Keratinocyte (primary cell): ENCODE data around the gene SGCE. TPM values are rescaled to one million over a fixed set of nuclear protein-coding genes. Genes with fewer than 3 reads are reported as not detected.

Source experiments
- DNase-seq: peaks from one replicate; pipeline ENCODE4 v3.0.0-alpha.2; 2011; ENCODE audit warnings: low read depth, missing footprints, low spot score
- FAIRE-seq: peaks from 2 replicates; lab custom pipeline; 2011; peaks lifted over from hg19 to GRCh38; lab: Jason Lieb, UNC
- H2AFZ ChIP-seq: 2 replicates; pipeline ENCODE4 v1.6.0; 2012; ENCODE audit warnings: low read length, control low read depth, inconsistent platforms; ENCODE audit not compliant: control insufficient read depth
- H3K27ac ChIP-seq: 2 replicates; pipeline ENCODE4 v1.5.1; 2011; ENCODE audit warnings: low read length; ENCODE audit not compliant: control insufficient read depth, insufficient read depth
- H3K27me3 ChIP-seq: 3 replicates; pipeline ENCODE4 v1.6.0; 2011; ENCODE audit warnings: low read length; ENCODE audit not compliant: control insufficient read depth, insufficient read depth; ENCODE audit errors: extremely low read depth
- H3K36me3 ChIP-seq, 2 experiments: 2 replicates in 1 of 2; 3 replicates in 1 of 2; pipeline ENCODE4 v1.5.1; 2011; ENCODE audit warnings: low read length in 2 of 2, mild to moderate bottlenecking in 1 of 2; ENCODE audit not compliant: control insufficient read depth in 2 of 2, insufficient read depth in 2 of 2; ENCODE audit errors: extremely low read depth in 1 of 2
- H3K4me1 ChIP-seq: 3 replicates; pipeline ENCODE4 v1.5.1; 2011; ENCODE audit warnings: low read length; ENCODE audit not compliant: control insufficient read depth, insufficient read depth; ENCODE audit errors: extremely low read depth
- H3K4me2 ChIP-seq: 3 replicates; pipeline ENCODE4 v1.6.0; 2011; ENCODE audit warnings: low read depth, low read length; ENCODE audit not compliant: control insufficient read depth, insufficient read depth; ENCODE audit errors: extremely low read depth
- H3K4me3 ChIP-seq, 3 experiments: fragments of 200-600 bp in 1 of 3; sonication (generic) in 1 of 3; 2 replicates in 2 of 3; 3 replicates in 1 of 3; pipeline ENCODE4 v1.5.1; 2011 to 2016; ENCODE audit warnings: low read length in 3 of 3, mild to moderate bottlenecking in 3 of 3, control low read depth in 2 of 3, inconsistent platforms in 1 of 3, low read depth in 1 of 3, mixed read lengths in 1 of 3, mixed run types in 1 of 3, moderate library complexity in 1 of 3; ENCODE audit not compliant: control insufficient read depth in 2 of 3, insufficient read depth in 2 of 3; ENCODE audit errors: extremely low read depth in 1 of 3
- H3K79me2 ChIP-seq: 2 replicates; pipeline ENCODE4 v1.6.0; 2012; ENCODE audit warnings: low read length; ENCODE audit not compliant: control insufficient read depth, insufficient read depth
- H3K9ac ChIP-seq: 3 replicates; pipeline ENCODE4 v1.6.0; 2011; ENCODE audit warnings: low read length; ENCODE audit not compliant: control insufficient read depth, insufficient read depth; ENCODE audit errors: extremely low read depth
- H3K9me1 ChIP-seq: 3 replicates; pipeline ENCODE4 v1.6.0; 2011; ENCODE audit warnings: low read length; ENCODE audit not compliant: control insufficient read depth, insufficient read depth; ENCODE audit errors: extremely low read depth
- H3K9me3 ChIP-seq: 2 replicates; pipeline ENCODE4 v1.5.1; 2012; ENCODE audit warnings: low read depth, low read length; ENCODE audit not compliant: control insufficient read depth
- H4K20me1 ChIP-seq: 3 replicates; pipeline ENCODE4 v1.6.0; 2011; ENCODE audit warnings: low read length; ENCODE audit not compliant: control insufficient read depth, insufficient read depth; ENCODE audit errors: extremely low read depth
- CTCF ChIP-seq, 3 experiments: IDR thresholded peaks in 1 of 3; conservative IDR thresholded peaks in 1 of 3; optimal IDR thresholded peaks in 1 of 3; 2 replicates in 2 of 3; 3 replicates in 1 of 3; pipeline versions ENCODE3 to v1.5.1; 2011; ENCODE audit warnings: low read length in 3 of 3, mild to moderate bottlenecking in 3 of 3, moderate library complexity in 2 of 3, control low read depth in 1 of 3, inconsistent platforms in 1 of 3; ENCODE audit not compliant: insufficient read depth in 2 of 3; ENCODE audit errors: extremely low read depth in 1 of 3
- EZH2 ChIP-seq: IDR thresholded peaks from one replicate; pipeline ENCODE4 v1.6.1; 2012; ENCODE audit warnings: inconsistent platforms, mild to moderate bottlenecking, low read length, moderate library complexity
- dilution Hi-C: fragments of 300-500 bp; cut with MboI; formaldehyde crosslinking; loops from one replicate; pipeline ENCODE4 v1.7.0; 2020; ENCODE audit warnings: low sequenced_read_pairs; ENCODE audit not compliant: extremely low pct_ligation_motif_present
- polyA plus RNA-seq, 5 experiments: library from polyadenylated mRNA; depleted of rRNA in 3 of 5; stranded (reverse) in 3 of 5; stranded (forward) in 1 of 5; unstranded in 1 of 5; fragments of >200 nt; gene quantifications; 1 replicate in 1 of 5; 2 replicates in 3 of 5; 3 replicates in 1 of 5; pipeline versions ENCODE4 v1.2.1 to v1.2.3, GENCODE V29; 2011 to 2012; ENCODE audit warnings: missing spikeins in 2 of 5, low read depth in 1 of 5, low replicate concordance in 1 of 5

Gene SGCE
- polyA plus RNA-seq, 1 donor (not counting 4 experiments of a cell fraction or from before 2014, with no cell fraction given): 7.9 TPM

- no peaks in the 10 kb centered on the region for H3K79me2 ChIP-seq
- no peak overlapping the region for H3K9ac ChIP-seq
- FAIRE-seq: no peak
- H3K4me2 ChIP-seq: no peak overlapping the region
- TF ChIP-seq EZH2 (no peak), CTCF (optimal IDR thresholded peaks at IDR 0.05 in 1 of 3, IDR thresholded peaks at IDR 0.05 in 1 of 3, conservative IDR thresholded peaks at IDR 0.05 in 1 of 3; ENCODE audit: extremely low read depth in 1 of 3, insufficient read depth in 2 of 3, low read length in 3 of 3) (no peak)
- DNase-seq: no peak
- no peaks in the 10 kb centered on the region for H3K9me3 ChIP-seq
- H3K27me3 ChIP-seq: no peaks in the 10 kb centered on the region
- H3K4me1 ChIP-seq: no peaks in the 10 kb centered on the region
- no peaks in the 10 kb centered on the region for H3K9me1 ChIP-seq
- dilution Hi-C loops: no loop called here
- no peak overlapping the region for H3K4me3 ChIP-seq
- no peak overlapping the region for H2AFZ ChIP-seq
- H3K36me3 ChIP-seq: no peaks in the 10 kb centered on the region
- H4K20me1 ChIP-seq: no peaks in the 10 kb centered on the region
- no peak overlapping the region for H3K27ac ChIP-seq
Measured at GRCh38 chr7:94562525-94562924, 93.4 kb downstream of the SGCE start.

DNA sequence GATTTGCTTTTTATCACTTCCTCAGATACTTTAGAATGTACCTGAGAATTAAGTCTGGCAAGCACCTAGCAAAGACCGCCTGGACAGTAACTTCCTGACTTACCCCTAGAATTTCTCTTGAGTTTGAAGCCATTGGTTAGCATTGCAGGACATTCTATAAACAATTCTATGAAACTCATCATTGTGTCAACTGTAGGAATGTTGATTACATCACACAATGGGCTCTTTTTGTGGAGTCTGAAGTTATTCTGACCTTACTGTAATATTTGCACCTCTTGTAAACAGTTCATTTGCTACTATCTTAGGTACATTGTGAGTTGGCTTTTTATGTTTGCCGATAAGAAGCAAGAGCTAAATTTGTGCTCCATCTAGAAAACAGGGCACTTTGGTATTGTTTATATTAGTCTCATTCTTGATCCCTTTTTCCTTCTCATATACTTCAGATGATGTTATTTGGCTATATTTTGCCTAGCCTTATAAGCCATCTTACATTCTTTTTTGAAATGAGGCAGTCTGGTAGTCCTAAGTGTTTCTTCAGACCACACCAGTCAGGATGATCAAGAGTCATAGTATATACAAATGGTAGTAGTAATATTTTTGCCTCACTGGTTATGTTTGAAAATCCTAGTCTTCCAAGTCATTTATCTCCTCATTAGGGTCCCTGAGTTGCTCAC, 94.0 kb downstream of the SGCE start:
- no peak for FAIRE-seq
- dilution Hi-C loops: no loop called here
- H3K4me3 ChIP-seq: no peak overlapping the region
- H3K9me1 ChIP-seq: no peaks in the 10 kb centered on the region
- no peak overlapping the region for H3K27ac ChIP-seq
- H3K79me2 ChIP-seq: no peaks in the 10 kb centered on the region
- no peaks in the 10 kb centered on the region for H4K20me1 ChIP-seq
- no peak overlapping the region for H2AFZ ChIP-seq
- H3K4me2 ChIP-seq: no peak overlapping the region
- no peaks in the 10 kb centered on the region for H3K9me3 ChIP-seq
- no peaks in the 10 kb centered on the region for H3K36me3 ChIP-seq
- DNase-seq: no peak
- no peaks in the 10 kb centered on the region for H3K27me3 ChIP-seq
- H3K4me1 ChIP-seq: no peaks in the 10 kb centered on the region
- no peak overlapping the region for H3K9ac ChIP-seq
- TF ChIP-seq EZH2 (no peak), CTCF (optimal IDR thresholded peaks at IDR 0.05 in 1 of 3, IDR thresholded peaks at IDR 0.05 in 1 of 3, conservative IDR thresholded peaks at IDR 0.05 in 1 of 3; ENCODE audit: extremely low read depth in 1 of 3, insufficient read depth in 2 of 3, low read length in 3 of 3) (no peak)
